Adrenal gland (tissue), 5 donors: ENCODE data around the gene SEC24C.

Experiments
- POLR2A ChIP-seq, 2 donors: fragments of 450-650 bp; IDR thresholded peaks; one replicate each; pipeline ENCODE4 v1.6.1; 2017; ENCODE audit warnings: antibody characterized with exemption in 2 of 2, mild to moderate bottlenecking in 2 of 2, moderate library complexity in 1 of 2
- TF ChIP-seq, protein P1 (sequence below), 6 experiments: fragments of 450-650 bp in 4 of 6; fragments of 200-600 bp in 2 of 6; sonication (generic) in 1 of 6; IDR thresholded peaks; 1 replicate in 5 of 6; 2 replicates in 1 of 6; pipeline versions ENCODE4 v1.5.1 to v1.8.0; 2016 to 2021; ENCODE audit warnings: antibody characterized with exemption in 6 of 6, mild to moderate bottlenecking in 2 of 6, moderate library complexity in 1 of 6
- donor health status: DM: no; HTN: no; CAD: no.

DNA sequence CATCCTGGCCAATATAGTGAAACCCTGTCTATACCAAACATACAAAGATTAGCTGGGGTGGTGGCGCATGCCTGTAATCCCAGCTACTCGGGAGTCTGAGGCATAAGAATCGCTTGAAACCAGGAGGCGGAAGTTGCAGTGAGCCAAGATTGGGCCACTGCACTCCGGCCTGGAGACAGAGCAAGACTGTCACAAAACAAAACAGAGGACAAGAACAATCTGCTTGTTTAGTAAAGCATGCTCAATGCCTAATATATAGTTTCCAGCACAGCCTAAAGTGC, 1.8 kb upstream of the SEC24C start:
- TF ChIP-seq POLR2A (IDR thresholded peaks at IDR 0.05): no peak
- TF ChIP-seq, protein P1, sequence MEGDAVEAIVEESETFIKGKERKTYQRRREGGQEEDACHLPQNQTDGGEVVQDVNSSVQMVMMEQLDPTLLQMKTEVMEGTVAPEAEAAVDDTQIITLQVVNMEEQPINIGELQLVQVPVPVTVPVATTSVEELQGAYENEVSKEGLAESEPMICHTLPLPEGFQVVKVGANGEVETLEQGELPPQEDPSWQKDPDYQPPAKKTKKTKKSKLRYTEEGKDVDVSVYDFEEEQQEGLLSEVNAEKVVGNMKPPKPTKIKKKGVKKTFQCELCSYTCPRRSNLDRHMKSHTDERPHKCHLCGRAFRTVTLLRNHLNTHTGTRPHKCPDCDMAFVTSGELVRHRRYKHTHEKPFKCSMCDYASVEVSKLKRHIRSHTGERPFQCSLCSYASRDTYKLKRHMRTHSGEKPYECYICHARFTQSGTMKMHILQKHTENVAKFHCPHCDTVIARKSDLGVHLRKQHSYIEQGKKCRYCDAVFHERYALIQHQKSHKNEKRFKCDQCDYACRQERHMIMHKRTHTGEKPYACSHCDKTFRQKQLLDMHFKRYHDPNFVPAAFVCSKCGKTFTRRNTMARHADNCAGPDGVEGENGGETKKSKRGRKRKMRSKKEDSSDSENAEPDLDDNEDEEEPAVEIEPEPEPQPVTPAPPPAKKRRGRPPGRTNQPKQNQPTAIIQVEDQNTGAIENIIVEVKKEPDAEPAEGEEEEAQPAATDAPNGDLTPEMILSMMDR (IDR thresholded peaks at IDR 0.05): no peak
